K562 (cell line): ENCODE measurements around the gene CFAP54. TPM values are rescaled to one million over a fixed set of nuclear protein-coding genes. Genes with fewer than 3 reads are reported as not detected.

Source experiments
- ARID3A ChIP-seq: IDR thresholded peaks from 2 replicates; pipeline ENCODE4 v1.6.1; 2012; ENCODE audit warnings: low read depth, low read length, improper control_type of control experiment, borderline replicate concordance
- MEF2A ChIP-seq: IDR thresholded peaks from 2 replicates; pipeline ENCODE4 v1.6.1; 2011; ENCODE audit warnings: low read depth, mild to moderate bottlenecking, low read length, moderate library complexity; ENCODE audit not compliant: control insufficient read depth
- PTRF ChIP-seq: fragments of 450-650 bp; IDR thresholded peaks from 2 replicates; pipeline ENCODE4 v1.6.1; 2016; ENCODE audit warnings: mild to moderate bottlenecking, missing genetic modification characterization, missing compliant biosample characterization
- REST ChIP-seq, 2 experiments: fragments of 450-650 bp; formaldehyde crosslinking in 1 of 2; IDR thresholded peaks; 2 replicates each; pipeline versions ENCODE4 v1.4.0 to v1.6.1; 2014 to 2020; ENCODE audit warnings: mild to moderate bottlenecking in 2 of 2, borderline replicate concordance in 1 of 2, low read depth in 1 of 2
- SMC3 ChIP-seq: conservative IDR thresholded peaks from 2 replicates; pipeline ENCODE4 v1.6.1; 2011; ENCODE audit warnings: low read depth, low read length, improper control_type of control experiment; ENCODE audit not compliant: insufficient read depth
- XRCC5 ChIP-seq: fragments of 200-400 bp; formaldehyde crosslinking; IDR thresholded peaks from 2 replicates; pipeline ENCODE4 v1.6.1; 2017; ENCODE audit warnings: low read depth, mild to moderate bottlenecking, low read length
- polyA plus RNA-seq, 8 experiments: library from polyadenylated mRNA; depleted of rRNA in 4 of 8; stranded (reverse) in 5 of 8; unstranded in 3 of 8; fragments of >200 nt; fragmentation: Nextera tagmentation in 2 of 8; fragmentation: Illumina TruSeq in 1 of 8; extraction: Ambion mirVana in 2 of 8; extraction: Trizol in 1 of 8; gene quantifications; 2 replicates each; pipeline versions ENCODE4 v1.2.1 to v1.2.3, GENCODE V29; 2011 to 2014; ENCODE audit warnings: inconsistent platforms in 1 of 8, missing spikeins in 1 of 8
- total RNA-seq, 7 experiments: library from RNA; depleted of rRNA in 6 of 7; stranded (reverse); fragments of >200 nt in 6 of 7; fragmentation: Illumina TruSeq in 2 of 7; extraction: Trizol in 2 of 7; gene quantifications; 2 replicates each; pipeline versions ENCODE4 v1.2.1 to v1.2.3, GENCODE V29; 2011 to 2021; ENCODE audit warnings: low replicate concordance in 1 of 7

The CFAP54 gene
- total and polyA plus RNA-seq, 9 of the 15 experiments (the other 6 are each of a cell fraction or from before 2014, with no cell fraction given): 0.03 to 0.23 (median 0.10) TPM; not detected in 3

- TF ChIP-seq REST (IDR thresholded peaks at IDR 0.05; ENCODE audit: borderline replicate concordance): peak; percentile 81
- no peak for TF ChIP-seq REST (CRISPR knock-in tag; IDR thresholded peaks at IDR 0.05; ENCODE audit: low read depth)
- TF ChIP-seq XRCC5: no peak
- 0 out of 2 replicates have a peak, but pooled peaks have one; percentile 24 for TF ChIP-seq ARID3A
- no peak for TF ChIP-seq PTRF (tag)
- TF ChIP-seq SMC3: peak; percentile 77
- TF ChIP-seq MEF2A: no peak
These were observed 27.4 kb downstream of the CFAP54 start (continued) for GRCh38 chr12:96516472-96517430.
